HepG2 (cell line): ENCODE data around the gene TH. TPM values are rescaled to one million over a fixed set of nuclear protein-coding genes. Genes with fewer than 3 reads are reported as not detected.

ENCODE experiments used
- AGO1 ChIP-seq: fragments of 200-400 bp; formaldehyde crosslinking; IDR thresholded peaks from 2 replicates; pipeline ENCODE4 v1.6.1; 2017; ENCODE audit warnings: mild to moderate bottlenecking, low read depth, low read length, moderate library complexity; ENCODE audit not compliant: poor library complexity, severe bottlenecking
- CBX2 ChIP-seq, 2 experiments: fragments of 200-600 bp in 1 of 2; sonication (generic); formaldehyde crosslinking in 1 of 2; IDR thresholded peaks; 2 replicates each; pipeline versions ENCODE4 v1.7.0 to v1.8.1; 2018 to 2022; ENCODE audit warnings: low read depth in 2 of 2, low read length in 1 of 2, mild to moderate bottlenecking in 1 of 2, missing genetic modification reagents in 1 of 2
- CTCF ChIP-seq: sonication (generic); formaldehyde crosslinking; IDR thresholded peaks from 2 replicates; pipeline ENCODE4 v1.5.0; 2020; ENCODE audit warnings: mild to moderate bottlenecking, missing genetic modification reagents, moderate library complexity
- EZH2 ChIP-seq: conservative IDR thresholded peaks from 2 replicates; pipeline ENCODE4 v1.6.1; 2012; ENCODE audit warnings: mild to moderate bottlenecking, low read depth, low read length, moderate library complexity
- KDM5B ChIP-seq: sonication (generic); formaldehyde crosslinking; IDR thresholded peaks from 2 replicates; pipeline ENCODE4 v1.4.0; 2020; ENCODE audit warnings: missing genetic modification reagents, mild to moderate bottlenecking, borderline replicate concordance
- RAD21 ChIP-seq: fragments of 450-650 bp; formaldehyde crosslinking; IDR thresholded peaks from 2 replicates; pipeline ENCODE4 v1.5.0; 2020; ENCODE audit warnings: mild to moderate bottlenecking
- ZNF772 ChIP-seq: sonication (generic); formaldehyde crosslinking; IDR thresholded peaks from 2 replicates; pipeline ENCODE4 v1.5.0; 2020; ENCODE audit warnings: mild to moderate bottlenecking, missing genetic modification reagents
- ZNF777 ChIP-seq: sonication (generic); formaldehyde crosslinking; IDR thresholded peaks from 2 replicates; pipeline ENCODE4 v1.4.0; 2020; ENCODE audit warnings: missing genetic modification reagents
- polyA plus RNA-seq, 8 experiments: library from polyadenylated mRNA; depleted of rRNA in 3 of 8; stranded (reverse) in 7 of 8; unstranded in 1 of 8; fragments of >200 nt; fragmentation: Illumina TruSeq in 4 of 8; extraction: Trizol in 4 of 8; gene quantifications; 2 replicates each; pipeline versions ENCODE4 v1.2.1 to v1.2.3, GENCODE V29; 2011 to 2016; ENCODE audit warnings: low read depth in 4 of 8, missing spikeins in 1 of 8, mixed read lengths in 1 of 8; ENCODE audit not compliant: insufficient read depth in 1 of 8
- total RNA-seq, 5 experiments: library from RNA; depleted of rRNA; stranded (reverse); fragments of >200 nt; fragmentation: Illumina TruSeq; extraction: Trizol; gene quantifications; 2 replicates each; pipeline ENCODE4 v1.2.3, GENCODE V29; 2016; ENCODE audit warnings: low read depth in 1 of 5

Gene TH
- total and polyA plus RNA-seq, 2 of the 13 experiments (the other 11 are each of a cell fraction or from before 2014, with no cell fraction given) = 0.36 TPM; not detected in 1

- TF ChIP-seq ZNF772 (0 out of 2 replicates have a peak, but pooled peaks have one; percentile 17), RAD21 (CRISPR knock-in tag) (no peak), CBX2 (IDR thresholded peaks at IDR 0.05; ENCODE audit: low read depth, low read length) (no peak), CBX2 (CRISPR knock-in tag; IDR thresholded peaks at IDR 0.05; ENCODE audit: low read depth) (peak; percentile 92; the same call in 1 of the 2 replicates), CTCF (CRISPR knock-in tag) (peak; percentile 34; the same call in 1 of the 2 replicates), KDM5B (CRISPR knock-in tag) (peak; percentile 30; the same call in 1 of the 2 replicates), ZNF777 (peak; percentile 45; the same call in 1 of the 2 replicates), AGO1 (no peak), EZH2 (peak; percentile 85; the same call in 1 of the 2 replicates)
Measured at GRCh38 chr11:2140411-2141400, 30.9 kb downstream of the TH start (continued).
